C4-2B (cell line): Measurements from ENCODE around the gene CLDN12.
A peak's percentile ranks its signal among the peaks of the same experiment; 100 is the strongest.

Experiments used
- H3K27ac ChIP-seq: fragments of 450-650 bp; 2 replicates; pipeline ENCODE4 v1.5.1; 2017
- CTCF ChIP-seq: fragments of 450-650 bp; conservative IDR thresholded peaks from 2 replicates; pipeline ENCODE4 v1.5.1; 2017; ENCODE audit warnings: mild to moderate bottlenecking
- ZFX ChIP-seq: fragments of 450-650 bp; IDR thresholded peaks from 2 replicates; pipeline ENCODE4 v1.6.1; 2017

Gene CLDN12

GRCh38 chr7:90412458-90413184 is 9.4 kb downstream of the CLDN12 start:
- TF ChIP-seq CTCF = peak; percentile 85
- TF ChIP-seq ZFX = 0 out of 2 replicates have a peak, but pooled peaks have one; percentile 38
- H3K27ac ChIP-seq = peak overlapping the region; percentile 97

DNA sequence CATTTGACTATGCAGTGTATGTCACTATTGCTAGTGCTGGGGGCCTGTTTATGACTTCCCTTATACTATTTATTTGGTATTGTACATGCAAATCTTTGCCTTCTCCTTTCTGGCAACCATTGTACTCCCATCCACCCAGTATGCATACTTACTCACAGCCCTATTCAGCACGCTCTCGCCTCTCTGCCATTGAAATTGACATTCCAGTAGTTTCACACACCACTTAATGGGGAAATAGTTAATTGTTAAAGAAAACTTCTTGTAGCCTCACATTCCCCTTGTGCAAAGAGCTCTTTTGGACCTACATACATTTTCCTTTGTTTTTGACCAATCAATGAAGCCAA is 9.9 kb downstream of the CLDN12 start:
- peak overlapping the region; percentile 97 for H3K27ac ChIP-seq
- TF ChIP-seq CTCF = peak; percentile 63
- TF ChIP-seq ZFX = no peak

DNA sequence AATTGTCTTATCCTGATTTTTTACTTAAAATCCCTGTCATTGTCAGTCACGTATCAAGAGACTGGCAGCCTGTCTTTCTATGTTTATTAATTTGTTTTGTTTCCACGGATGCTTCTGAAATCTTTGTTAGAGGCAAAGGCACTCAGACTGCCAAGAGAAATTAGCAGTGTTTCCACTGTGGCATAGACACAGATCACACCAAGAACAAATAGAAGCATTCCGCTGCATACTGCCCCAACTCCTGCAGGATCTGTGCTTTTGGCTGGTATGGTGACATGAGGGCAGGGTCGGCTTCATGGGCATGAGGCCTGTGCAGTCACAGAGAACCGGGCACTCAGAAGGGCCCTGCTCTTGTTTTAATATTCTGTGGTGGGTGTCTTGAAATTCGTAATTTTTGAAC is 18.4 kb downstream of the CLDN12 start:
- TF ChIP-seq ZFX (no peak), CTCF (no peak)
- no peak overlapping the region for H3K27ac ChIP-seq

- TF ChIP-seq CTCF (no peak), ZFX (no peak)
- no peak overlapping the region for H3K27ac ChIP-seq
Measured at GRCh38 chr7:90424720-90425119, 21.5 kb downstream of the CLDN12 start.

GRCh38 chr7:90425376-90425775 is 22.1 kb downstream of the CLDN12 start:
- H3K27ac ChIP-seq = no peak overlapping the region
- TF ChIP-seq CTCF = no peak
- TF ChIP-seq ZFX = no peak

DNA sequence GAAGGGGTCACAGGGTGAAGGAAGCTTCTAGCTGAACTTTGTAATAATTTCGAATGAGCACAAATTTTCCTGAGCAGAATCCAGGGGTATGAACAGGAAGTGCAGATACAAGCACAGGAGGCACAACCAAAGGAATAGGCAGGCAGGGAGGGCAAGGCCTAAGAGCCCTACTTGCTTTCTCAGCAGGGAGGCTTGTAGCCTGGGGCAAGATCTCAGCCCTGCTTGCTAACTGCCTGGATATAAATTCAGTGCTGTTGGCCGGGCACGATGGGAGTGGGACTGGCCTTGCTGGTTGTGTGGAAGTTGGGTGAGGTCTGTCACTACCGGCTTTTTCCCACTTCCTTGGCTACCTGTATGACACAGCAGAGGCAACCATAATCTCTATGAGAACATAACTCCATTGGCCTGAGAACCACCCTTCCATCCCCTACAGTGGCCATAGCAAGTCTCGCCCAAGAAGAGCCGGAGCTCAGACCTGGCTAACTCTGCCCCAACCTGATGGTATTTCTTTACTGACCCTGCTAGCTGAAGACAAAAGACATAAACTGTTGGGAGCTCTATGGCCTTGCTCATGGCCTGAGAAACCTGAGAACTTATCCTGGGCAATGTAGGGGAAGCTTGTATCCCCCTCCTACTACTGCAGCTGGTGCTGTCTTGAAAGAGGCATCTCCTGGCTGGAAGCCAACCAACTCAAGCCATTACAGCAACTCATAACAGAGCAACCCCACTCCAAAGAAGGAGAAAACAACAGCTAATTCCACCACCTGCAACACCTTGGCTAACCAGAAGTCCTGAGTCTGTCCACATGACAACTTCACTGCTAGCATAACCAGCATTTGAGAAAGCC is 27.6 kb downstream of the CLDN12 start:
- no peak overlapping the region for H3K27ac ChIP-seq
- TF ChIP-seq CTCF (no peak), ZFX (no peak)

DNA sequence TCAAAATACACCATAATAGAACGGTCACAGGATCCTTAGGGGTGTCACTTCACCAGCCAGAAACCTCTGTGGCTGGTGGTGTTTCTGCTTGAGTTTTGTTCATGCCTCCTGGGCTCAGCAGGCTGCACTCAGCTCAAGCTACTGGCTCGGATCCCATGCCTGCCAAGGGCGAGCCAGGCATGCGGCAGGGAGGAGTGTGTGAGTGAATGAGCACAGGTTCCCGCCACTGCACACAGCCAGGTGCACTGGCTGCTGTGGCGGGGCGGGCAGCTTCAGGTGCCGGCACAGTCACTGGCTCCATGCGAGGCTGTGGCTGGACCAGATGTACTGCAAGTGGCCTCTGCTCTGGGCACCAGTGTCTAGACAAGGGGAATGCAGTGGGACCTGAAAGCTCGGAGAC is 29.5 kb downstream of the CLDN12 start:
- no peak overlapping the region for H3K27ac ChIP-seq
- TF ChIP-seq ZFX (no peak), CTCF (no peak)
